MCF 10A (cell line): ENCODE measurements around the gene SLC46A1. TPM values are rescaled to one million over a fixed set of nuclear protein-coding genes. Genes with fewer than 3 reads are reported as not detected.

Source experiments
- BruUV-seq: library from RNA; stranded (reverse); fragments of 400-500 nt; replicated peaks from 2 replicates; lab custom pipeline; 2021; lab: Mats Ljungman, UMichigan
- CTCF ChIA-PET: fragments of 300-600 bp; sonication (Branson Sonifier 250); formaldehyde crosslinking; extraction: SDS; loops from one replicate; lab custom pipeline; 2021; ENCODE audit warnings: antibody characterized with exemption, inconsistent platforms; lab: Yijun Ruan, JAX
- POLR2A ChIA-PET: fragments of 300-600, 350-650 bp; sonication (Branson Sonifier 250); formaldehyde crosslinking; extraction: SDS; loops from one replicate; lab custom pipeline; 2020; ENCODE audit warnings: antibody characterized with exemption, inconsistent platforms; lab: Yijun Ruan, JAX
- DNase-seq: peaks from one replicate; pipeline ENCODE4 v3.0.0-alpha.2; 2018; ENCODE audit not compliant: unreplicated experiment
- H3K27ac Mint-ChIP-seq: one replicate; pipeline ENCODE4 v1.8.0; 2022; ENCODE audit warnings: mild to moderate bottlenecking, low read depth, mixed read lengths; ENCODE audit not compliant: unreplicated experiment
- H3K27me3 Mint-ChIP-seq: one replicate; pipeline ENCODE4 v1.8.0; 2022; ENCODE audit warnings: mixed read lengths; ENCODE audit not compliant: insufficient read depth, unreplicated experiment
- H3K36me3 Mint-ChIP-seq: one replicate; pipeline ENCODE4 v1.8.0; 2022; ENCODE audit warnings: mild to moderate bottlenecking, moderate library complexity, mixed read lengths; ENCODE audit not compliant: insufficient read depth, unreplicated experiment
- H3K4me1 Mint-ChIP-seq: one replicate; pipeline ENCODE4 v1.8.0; 2022; ENCODE audit warnings: mixed read lengths; ENCODE audit not compliant: insufficient read depth, unreplicated experiment
- H3K4me3 Mint-ChIP-seq: one replicate; pipeline ENCODE4 v1.8.0; 2022; ENCODE audit warnings: mild to moderate bottlenecking, moderate library complexity, mixed read lengths; ENCODE audit not compliant: unreplicated experiment
- H3K9me3 Mint-ChIP-seq: one replicate; pipeline ENCODE4 v1.8.0; 2022; ENCODE audit warnings: mixed read lengths; ENCODE audit not compliant: unreplicated experiment
- CTCF ChIP-seq: fragments of 200-600 bp; IDR thresholded peaks from one replicate; pipeline ENCODE4 v1.8.0; 2022; ENCODE audit warnings: antibody characterized with exemption, mild to moderate bottlenecking; ENCODE audit not compliant: unreplicated experiment
- intact Hi-C: fragments of 100-400 bp; cut with micrococcal nuclease; formaldehyde crosslinking; loops from 2 replicates; pipeline ENCODE4 v1.14.1; 2022
- total RNA-seq: library from RNA; stranded (reverse); gene quantifications from 2 replicates; pipeline ENCODE4 v1.2.3, GENCODE V29; 2022

The SLC46A1 gene
- total RNA-seq, 1 experiment from 2014 or later = 18.4 TPM

DNA sequence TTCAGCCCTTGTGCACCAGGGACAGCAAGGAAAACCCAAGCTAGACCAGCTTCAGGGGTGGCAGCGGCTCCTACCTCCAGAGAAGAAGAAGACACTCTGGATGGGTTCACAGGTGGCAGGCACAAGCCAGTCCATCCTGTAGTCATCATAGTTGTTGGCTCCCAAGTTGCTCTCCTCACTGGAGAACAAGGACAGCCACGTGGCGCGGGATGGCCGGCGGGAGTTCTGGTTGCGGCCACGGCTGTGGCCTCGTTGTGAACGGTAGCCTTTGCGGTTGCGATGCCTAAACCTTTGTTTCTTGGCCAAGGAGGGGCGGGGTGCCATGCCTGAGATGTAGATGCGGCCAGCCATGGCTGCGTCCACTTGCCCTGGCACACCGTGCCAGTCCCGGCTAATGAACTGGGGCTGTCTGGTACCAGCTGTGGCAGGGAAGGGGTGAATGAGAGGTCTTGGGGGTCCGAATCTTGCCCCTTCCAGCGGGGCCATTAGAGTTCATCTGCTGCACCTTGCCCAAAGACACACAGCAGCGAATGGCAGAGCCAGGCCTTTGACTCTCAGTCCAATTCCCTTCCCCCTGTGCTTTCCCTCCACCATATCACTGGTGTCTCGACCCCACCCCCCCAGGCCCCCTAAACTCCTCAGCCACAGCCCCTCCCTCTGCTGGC, 38.2 kb downstream of the SLC46A1 start:
- no peak overlapping the region for H3K4me3 Mint-ChIP-seq
- H3K9me3 Mint-ChIP-seq = no peaks in the 10 kb centered on the region
- ChIA-PET POLR2A (interaction anchor here (1.0 to 4.0 kb wide), 2 partner anchors 10 to 38 kb away, joined by 4 to 22 read pairs; partner anchors contain the start of genes POLDIP2 and SLC46A1), CTCF (interaction anchor here (0.6 to 3.9 kb wide), 4 partner anchors 9 to 184 kb away, joined by 3 to 16 read pairs (median 4); no protein-coding TSS in a partner anchor)
- no peak overlapping the region for H3K27ac Mint-ChIP-seq
- BruUV-seq = no TSS peak
- TF ChIP-seq CTCF = no peak
- H3K4me1 Mint-ChIP-seq = peaks cover 5% of the 10 kb centered on the region
- H3K36me3 Mint-ChIP-seq = peaks cover 10% of the 10 kb centered on the region
- H3K27me3 Mint-ChIP-seq = no peaks in the 10 kb centered on the region
- DNase-seq = no peak
- intact Hi-C loops = no loop called here

- CTCF ChIA-PET = interaction anchor here (1.5 kb wide), 1 partner anchor 50 kb away, joined by 4 read pairs; no protein-coding TSS in a partner anchor
- intact Hi-C loops = no loop called here
- H3K9me3 Mint-ChIP-seq = no peaks in the 10 kb centered on the region
- H3K4me3 Mint-ChIP-seq = no peak overlapping the region
- no peak for TF ChIP-seq CTCF
- POLR2A ChIA-PET = interaction anchor here (0.8 to 4.0 kb wide), 3 partner anchors 9 to 39 kb away, joined by 4 to 22 read pairs (median 4); partner anchors contain the start of genes POLDIP2 and SLC46A1
- no TSS peak for BruUV-seq
- H3K27ac Mint-ChIP-seq = no peak overlapping the region
- no peak for DNase-seq
- H3K36me3 Mint-ChIP-seq = peaks cover 22% of the 10 kb centered on the region
- peaks cover 5% of the 10 kb centered on the region for H3K4me1 Mint-ChIP-seq
- H3K27me3 Mint-ChIP-seq = no peaks in the 10 kb centered on the region
Observed at GRCh38 chr17:28366605-28367004, 39.4 kb downstream of the SLC46A1 start.

GRCh38 chr17:28365487-28365886, 40.5 kb downstream of the SLC46A1 start:
- Mint-ChIP-seq H3K4me3 (no peak overlapping the region), H3K27ac (no peak overlapping the region), H3K4me1 (no peaks in the 10 kb centered on the region), H3K9me3 (no peaks in the 10 kb centered on the region), H3K36me3 (peaks cover 33% of the 10 kb centered on the region), H3K27me3 (no peaks in the 10 kb centered on the region)
- intact Hi-C loops = no loop called here
- TF ChIP-seq CTCF = no peak
- no peak for DNase-seq
- POLR2A ChIA-PET = interaction anchor here (0.6 to 0.9 kb wide), 2 partner anchors 31 to 79 kb away, joined by 4 to 5 read pairs; no protein-coding TSS in a partner anchor
- CTCF ChIA-PET = interaction anchor here (0.6 to 0.7 kb wide), 2 partner anchors 18 to 30 kb away, joined by 3 to 4 read pairs; partner anchors contain the start of gene IFT20
- BruUV-seq = no TSS peak

DNA sequence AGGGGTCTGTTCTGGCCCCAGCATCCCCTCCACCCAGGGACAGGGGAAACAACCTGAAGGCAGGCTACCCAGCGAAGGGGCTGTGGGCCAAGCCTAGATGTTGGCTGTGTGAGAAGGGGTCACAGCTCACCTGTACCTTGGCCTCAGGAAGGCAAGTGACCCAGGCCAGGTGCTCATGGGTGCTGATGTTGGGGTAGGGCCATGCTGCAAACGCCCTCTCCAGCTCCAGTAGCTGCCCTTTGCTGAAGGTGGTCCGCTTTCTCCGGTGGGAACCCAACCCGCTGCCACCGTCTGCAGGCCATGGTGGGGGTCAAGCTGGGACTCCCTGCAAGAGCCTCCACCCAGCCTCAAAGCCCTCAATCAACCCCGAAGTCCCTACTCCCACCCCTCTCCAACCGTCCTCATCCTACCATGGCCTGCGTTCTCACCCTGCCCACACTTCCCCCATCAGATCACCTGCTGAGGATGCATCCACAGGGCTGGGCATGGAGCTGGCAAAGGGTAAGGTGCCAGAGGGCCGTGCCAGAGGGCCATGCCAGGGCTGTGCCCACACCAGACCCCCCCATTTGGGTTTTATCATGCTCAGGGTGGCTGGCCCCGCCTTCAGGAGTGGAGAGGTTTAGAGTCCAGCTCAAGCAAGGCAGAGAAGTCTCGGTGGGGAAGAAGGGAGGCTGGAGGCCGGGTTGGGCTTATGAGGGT, 41.2 kb downstream of the SLC46A1 start, which contains the start of gene SEBOX:
SEBOX (minus strand) TSS at position 535 of the 699 bp plus-strand sequence; CDS start at position 487, 48 bp downstream.
- H3K4me1 Mint-ChIP-seq = no peaks in the 10 kb centered on the region
- ChIA-PET POLR2A (interaction anchor here (0.6 kb wide), 1 partner anchor 80 kb away, joined by 4 read pairs; no protein-coding TSS in a partner anchor), CTCF (interaction anchor here (0.5 to 1.2 kb wide), 2 partner anchors 17 to 175 kb away, joined by 3 to 4 read pairs; no protein-coding TSS in a partner anchor)
- intact Hi-C loops = no loop called here
- H3K27ac Mint-ChIP-seq = no peak within 1 kb of the TSS
- TF ChIP-seq CTCF = no peak
- H3K36me3 Mint-ChIP-seq = peaks cover 40% of the 10 kb centered on the region
- no TSS peak for BruUV-seq
- no peak within 1 kb of the TSS for H3K4me3 Mint-ChIP-seq
- H3K9me3 Mint-ChIP-seq = no peaks in the 10 kb centered on the region
- no peak for DNase-seq
- H3K27me3 Mint-ChIP-seq = no peaks in the 10 kb centered on the region
